PC-9 (cell line): ENCODE data around the gene ACAP2. TPM values are rescaled to one million over a fixed set of nuclear protein-coding genes. Genes with fewer than 3 reads are reported as not detected.

Experiments used
- BruUV-seq: library from RNA; stranded (reverse); fragments of 400-500 nt; replicated peaks from 2 replicates; lab custom pipeline; 2021; lab: Mats Ljungman, UMichigan
- CTCF ChIA-PET: fragments of 300-600 bp; sonication (Branson Sonifier 250); formaldehyde crosslinking; loops from one replicate; lab custom pipeline; 2022; ENCODE audit warnings: antibody characterized with exemption; lab: Charles Lee
- POLR2A ChIA-PET: fragments of 300-600 bp; sonication (Branson Sonifier 250); formaldehyde crosslinking; loops from one replicate; lab custom pipeline; 2022; ENCODE audit warnings: antibody characterized with exemption; ENCODE audit not compliant: unreplicated experiment; lab: Charles Lee
- DNase-seq, 2 experiments: peaks; one replicate each; pipeline versions ENCODE4 v3.0.0 to v3.0.0-alpha.2; 2015 to 2022; ENCODE audit warnings: mixed read lengths in 1 of 2
- H2AFZ ChIP-seq: fragments of 200-600 bp; sonication (generic); 2 replicates; pipeline ENCODE4 v1.8.1; 2017; ENCODE audit warnings: antibody characterized with exemption
- H3F3A ChIP-seq: fragments of 200-600 bp; sonication (generic); 2 replicates; pipeline ENCODE4 v1.8.1; 2017; ENCODE audit warnings: antibody characterized with exemption, mild to moderate bottlenecking, low read depth; ENCODE audit not compliant: insufficient read depth
- H3K27ac ChIP-seq: fragments of 200-600 bp; sonication (generic); 2 replicates; pipeline ENCODE4 v1.6.1; 2016; ENCODE audit warnings: mixed run types
- H3K27me3 ChIP-seq: fragments of 200-600 bp; sonication (generic); 2 replicates; pipeline ENCODE4 v1.6.1; 2016; ENCODE audit warnings: low read depth, mixed run types; ENCODE audit not compliant: insufficient read depth
- H3K36me3 ChIP-seq: fragments of 200-600 bp; sonication (generic); 2 replicates; pipeline ENCODE4 v1.6.1; 2016; ENCODE audit warnings: low read depth, mixed run types
- H3K4me1 ChIP-seq: fragments of 200-600 bp; sonication (generic); replicated peaks from 2 replicates; pipeline ENCODE4 v1.6.1; 2016; ENCODE audit warnings: mixed run types; ENCODE audit not compliant: insufficient read depth
- H3K4me2 ChIP-seq: fragments of 200-600 bp; sonication (generic); 2 replicates; pipeline ENCODE4 v1.6.1; 2017; ENCODE audit warnings: mixed run types
- H3K4me3 ChIP-seq: fragments of 200-600 bp; sonication (generic); 2 replicates; pipeline ENCODE4 v1.6.1; 2016; ENCODE audit warnings: mixed run types
- H3K79me2 ChIP-seq: fragments of 200-600 bp; sonication (generic); 2 replicates; pipeline ENCODE4 v1.6.1; 2017; ENCODE audit warnings: low read depth, mixed run types
- H3K9me2 ChIP-seq: fragments of 200-600 bp; sonication (generic); 2 replicates; pipeline ENCODE4 v1.8.1; 2017; ENCODE audit warnings: mild to moderate bottlenecking; ENCODE audit not compliant: insufficient read depth
- H3K9me3 ChIP-seq: fragments of 200-600 bp; sonication (generic); 2 replicates; pipeline ENCODE4 v1.8.1; 2016; ENCODE audit warnings: low read depth; ENCODE audit not compliant: insufficient read depth
- H4K20me1 ChIP-seq: fragments of 200-600 bp; sonication (generic); 2 replicates; pipeline ENCODE4 v1.8.1; 2017; ENCODE audit not compliant: insufficient read depth
- CTCF ChIP-seq: fragments of 200-600 bp; sonication (generic); conservative IDR thresholded peaks from 2 replicates; pipeline ENCODE4 v1.6.1; 2017; ENCODE audit warnings: mixed run types, antibody characterized with exemption, mild to moderate bottlenecking, moderate library complexity
- EZH2 ChIP-seq: fragments of 200-600 bp; sonication (generic); IDR thresholded peaks from 2 replicates; pipeline ENCODE4 v1.8.0; 2017; ENCODE audit warnings: antibody characterized with exemption, low read depth
- intact Hi-C: fragments of 100-400 bp; cut with micrococcal nuclease; formaldehyde crosslinking; loops from one replicate; pipeline ENCODE4 v1.10.0; 2022; ENCODE audit not compliant: unreplicated experiment
- total RNA-seq: library from RNA; stranded (reverse); gene quantifications from 2 replicates; pipeline ENCODE4 v1.2.3, GENCODE V29; 2021

ACAP2 gene
- total RNA-seq, 1 experiment from 2014 or later, result 67.9 TPM

GRCh38 chr3:195319060-195319459 lies 123.8 kb downstream of the ACAP2 start:
- no peak for DNase-seq

GRCh38 chr3:195312714-195313113 lies 130.1 kb downstream of the ACAP2 start:
- Histone ChIP-seq H3F3A (no peaks in the 10 kb centered on the region; the same call in 1 of the 2 replicates), H3K27ac (no peak overlapping the region), H3K4me3 (no peak overlapping the region), H3K79me2 (no peaks in the 10 kb centered on the region), H2AFZ (no peak overlapping the region), H3K4me1 (no peaks in the 10 kb centered on the region), H3K9me3 (no peaks in the 10 kb centered on the region), H3K27me3 (no peaks in the 10 kb centered on the region), H3K36me3 (0 out of 2 replicates have a peak, but pooled peaks cover 6% of the 10 kb centered on the region), H3K9me2 (no peaks in the 10 kb centered on the region), H4K20me1 (no peaks in the 10 kb centered on the region), H3K4me2 (no peak overlapping the region)
- no peak for DNase-seq
- TF ChIP-seq EZH2 (no peak), CTCF (no peak)
- intact Hi-C loops, result no loop called here
- no TSS peak for BruUV-seq
- ChIA-PET CTCF (no interaction called here), POLR2A (no interaction called here)

More at GRCh38 chr3:195319060-195319459, 123.8 kb downstream of the ACAP2 start:
- ChIA-PET POLR2A (no interaction called here), CTCF (no interaction called here)
- Histone ChIP-seq H3K27me3 (no peaks in the 10 kb centered on the region), H3K79me2 (no peaks in the 10 kb centered on the region), H3K4me1 (no peaks in the 10 kb centered on the region), H2AFZ (no peak overlapping the region), H3K36me3 (peaks cover 24% of the 10 kb centered on the region), H3K9me3 (no peaks in the 10 kb centered on the region), H3K9me2 (no peaks in the 10 kb centered on the region), H3K4me2 (no peak overlapping the region), H3F3A (no peaks in the 10 kb centered on the region), H3K4me3 (no peak overlapping the region), H4K20me1 (no peaks in the 10 kb centered on the region), H3K27ac (no peak overlapping the region)
- BruUV-seq, result no TSS peak
- intact Hi-C loops, result no loop called here
- TF ChIP-seq EZH2 (no peak), CTCF (no peak)

GRCh38 chr3:195307711-195308110 lies 135.1 kb downstream of the ACAP2 start:
- Histone ChIP-seq H3F3A (no peaks in the 10 kb centered on the region), H3K9me3 (no peaks in the 10 kb centered on the region), H4K20me1 (no peaks in the 10 kb centered on the region), H3K79me2 (no peaks in the 10 kb centered on the region), H3K27me3 (no peaks in the 10 kb centered on the region), H3K4me3 (no peak overlapping the region), H3K9me2 (no peaks in the 10 kb centered on the region), H3K4me1 (no peaks in the 10 kb centered on the region), H2AFZ (no peak overlapping the region), H3K27ac (no peak overlapping the region), H3K4me2 (no peak overlapping the region), H3K36me3 (0 out of 2 replicates have a peak, but pooled peaks cover 6% of the 10 kb centered on the region)
- DNase-seq, result no peak
- TF ChIP-seq EZH2 (no peak), CTCF (no peak)
- CTCF ChIA-PET, result interaction anchor here (0.6 kb wide), 1 partner anchor 15 kb away, joined by 3 read pairs; no protein-coding TSS in a partner anchor
- intact Hi-C loops, result no loop called here
- BruUV-seq, result no TSS peak
- POLR2A ChIA-PET, result no interaction called here
